Suprapubic skin (tissue), 3 donors: ENCODE results near the gene SPIRE2.

Experiments
- POLR2A ChIP-seq, 2 donors: fragments of 450-650 bp; IDR thresholded peaks; one replicate each; pipeline ENCODE4 v1.6.1; 2017; ENCODE audit warnings: antibody characterized with exemption in 2 of 2, mild to moderate bottlenecking in 2 of 2, moderate library complexity in 2 of 2
- TF ChIP-seq, protein P1 (sequence below), 2 donors: fragments of 200-600 bp in 1 of 2; fragments of 450-650 bp in 1 of 2; sonication (generic) in 1 of 2; IDR thresholded peaks; one replicate each; pipeline ENCODE4 v1.5.1; 2016 to 2019; ENCODE audit warnings: antibody characterized with exemption in 2 of 2, mild to moderate bottlenecking in 1 of 2, moderate library complexity in 1 of 2

DNA sequence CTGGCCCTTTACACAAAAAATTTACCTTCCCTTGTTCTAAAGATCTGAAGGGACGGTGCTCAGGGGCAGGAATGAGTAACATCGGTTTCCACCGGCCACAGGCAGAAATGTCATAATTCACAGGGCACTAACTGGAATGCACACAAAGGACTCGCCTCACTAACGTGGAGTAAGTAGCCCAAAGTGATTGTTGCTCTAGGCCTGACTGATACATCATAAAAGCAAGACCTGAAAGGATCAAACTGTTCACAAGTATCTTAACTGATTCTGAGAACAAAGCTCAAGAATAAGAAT is 36.2 kb downstream of the SPIRE2 start:
- TF ChIP-seq, protein P1, sequence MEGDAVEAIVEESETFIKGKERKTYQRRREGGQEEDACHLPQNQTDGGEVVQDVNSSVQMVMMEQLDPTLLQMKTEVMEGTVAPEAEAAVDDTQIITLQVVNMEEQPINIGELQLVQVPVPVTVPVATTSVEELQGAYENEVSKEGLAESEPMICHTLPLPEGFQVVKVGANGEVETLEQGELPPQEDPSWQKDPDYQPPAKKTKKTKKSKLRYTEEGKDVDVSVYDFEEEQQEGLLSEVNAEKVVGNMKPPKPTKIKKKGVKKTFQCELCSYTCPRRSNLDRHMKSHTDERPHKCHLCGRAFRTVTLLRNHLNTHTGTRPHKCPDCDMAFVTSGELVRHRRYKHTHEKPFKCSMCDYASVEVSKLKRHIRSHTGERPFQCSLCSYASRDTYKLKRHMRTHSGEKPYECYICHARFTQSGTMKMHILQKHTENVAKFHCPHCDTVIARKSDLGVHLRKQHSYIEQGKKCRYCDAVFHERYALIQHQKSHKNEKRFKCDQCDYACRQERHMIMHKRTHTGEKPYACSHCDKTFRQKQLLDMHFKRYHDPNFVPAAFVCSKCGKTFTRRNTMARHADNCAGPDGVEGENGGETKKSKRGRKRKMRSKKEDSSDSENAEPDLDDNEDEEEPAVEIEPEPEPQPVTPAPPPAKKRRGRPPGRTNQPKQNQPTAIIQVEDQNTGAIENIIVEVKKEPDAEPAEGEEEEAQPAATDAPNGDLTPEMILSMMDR (IDR thresholded peaks at IDR 0.05): no peak
- no peak for TF ChIP-seq POLR2A (IDR thresholded peaks at IDR 0.05)
